Measurements from ENCODE around the gene SLC39A6.
"Not testable (repeated sequence)": the region's sequence is repeated elsewhere in the genome, so short reads cannot be mapped to it uniquely, and the experiment has no call there.

SLC39A6 gene

GRCh38 chr18:36096955-36097354, 32.2 kb downstream of the SLC39A6 start:
- no peaks in the 10 kb centered on the region for H3K36me3 Mint-ChIP-seq (ENCODE audit: low read depth)
- no peaks in the 10 kb centered on the region for H3K9me3 Mint-ChIP-seq
- H3K27ac Mint-ChIP-seq: no peak overlapping the region

GRCh38 chr18:36095936-36096519, 33.1 kb downstream of the SLC39A6 start:
- Mint-ChIP-seq H3K36me3 (ENCODE audit: low read depth) (no peaks in the 10 kb centered on the region), H3K4me1 (ENCODE audit: low read depth) (no peaks in the 10 kb centered on the region), H3K27me3 (peaks cover 8% of the 10 kb centered on the region), H3K4me3 (no peak overlapping the region), H3K27ac (no peak overlapping the region), H3K9me3 (no peaks in the 10 kb centered on the region)

More at GRCh38 chr18:36096955-36097354, 32.2 kb downstream of the SLC39A6 start:
- Mint-ChIP-seq H3K27me3 (peaks cover 8% of the 10 kb centered on the region), H3K4me3 (no peak overlapping the region), H3K4me1 (ENCODE audit: low read depth) (no peaks in the 10 kb centered on the region)

GRCh38 chr18:36094431-36094830, 34.7 kb downstream of the SLC39A6 start:
- Mint-ChIP-seq H3K27me3 (peaks cover 8% of the 10 kb centered on the region), H3K27ac (no peak overlapping the region), H3K4me1 (ENCODE audit: low read depth) (no peaks in the 10 kb centered on the region), H3K4me3 (no peak overlapping the region), H3K36me3 (ENCODE audit: low read depth) (no peaks in the 10 kb centered on the region), H3K9me3 (no peaks in the 10 kb centered on the region)

- not testable (repeated sequence) for H3K27ac Mint-ChIP-seq; H3K36me3 Mint-ChIP-seq (ENCODE audit: low read depth); H3K4me3 Mint-ChIP-seq; H3K27me3 Mint-ChIP-seq; H3K4me1 Mint-ChIP-seq (ENCODE audit: low read depth); H3K9me3 Mint-ChIP-seq
These were observed 37.0 kb downstream of the SLC39A6 start for GRCh38 chr18:36092116-36092515.

- Mint-ChIP-seq H3K9me3 (no peaks in the 10 kb centered on the region), H3K4me3 (no peak overlapping the region), H3K27me3 (no peaks in the 10 kb centered on the region), H3K36me3 (ENCODE audit: low read depth) (no peaks in the 10 kb centered on the region), H3K27ac (no peak overlapping the region), H3K4me1 (ENCODE audit: low read depth) (peaks cover 1% of the 10 kb centered on the region)
These were observed 40.1 kb downstream of the SLC39A6 start for GRCh38 chr18:36089001-36089400.

GRCh38 chr18:36088256-36088655, 40.9 kb downstream of the SLC39A6 start:
- Mint-ChIP-seq H3K36me3 (ENCODE audit: low read depth) (no peaks in the 10 kb centered on the region), H3K27ac (no peak overlapping the region), H3K4me1 (ENCODE audit: low read depth) (peaks cover 7% of the 10 kb centered on the region), H3K4me3 (no peak overlapping the region), H3K9me3 (no peaks in the 10 kb centered on the region), H3K27me3 (no peaks in the 10 kb centered on the region)

GRCh38 chr18:36086186-36086585, 43.0 kb downstream of the SLC39A6 start:
- peaks cover 5% of the 10 kb centered on the region for H3K27me3 Mint-ChIP-seq
- peaks cover 12% of the 10 kb centered on the region for H3K4me1 Mint-ChIP-seq (ENCODE audit: low read depth)
- H3K27ac Mint-ChIP-seq: no peak overlapping the region
- no peaks in the 10 kb centered on the region for H3K36me3 Mint-ChIP-seq (ENCODE audit: low read depth)
- H3K4me3 Mint-ChIP-seq: no peak overlapping the region
- no peaks in the 10 kb centered on the region for H3K9me3 Mint-ChIP-seq

- Mint-ChIP-seq H3K4me1 (ENCODE audit: low read depth) (peaks cover 12% of the 10 kb centered on the region), H3K27me3 (peaks cover 5% of the 10 kb centered on the region), H3K36me3 (ENCODE audit: low read depth) (no peaks in the 10 kb centered on the region), H3K27ac (no peak overlapping the region), H3K9me3 (no peaks in the 10 kb centered on the region), H3K4me3 (no peak overlapping the region)
These were observed 43.9 kb downstream of the SLC39A6 start for GRCh38 chr18:36085195-36085594.

- Mint-ChIP-seq H3K4me3 (no peak overlapping the region), H3K9me3 (no peaks in the 10 kb centered on the region), H3K27me3 (peaks cover 5% of the 10 kb centered on the region), H3K27ac (no peak overlapping the region), H3K4me1 (ENCODE audit: low read depth) (peaks cover 12% of the 10 kb centered on the region), H3K36me3 (ENCODE audit: low read depth) (no peaks in the 10 kb centered on the region)
These were observed 45.4 kb downstream of the SLC39A6 start for GRCh38 chr18:36083729-36084128.

- H3K4me3 Mint-ChIP-seq; H3K27me3 Mint-ChIP-seq; H3K9me3 Mint-ChIP-seq; H3K27ac Mint-ChIP-seq; H3K36me3 Mint-ChIP-seq (ENCODE audit: low read depth): not testable (repeated sequence)
- H3K4me1 Mint-ChIP-seq (ENCODE audit: low read depth): peaks cover 12% of the 10 kb centered on the region
These were observed 48.0 kb downstream of the SLC39A6 start for GRCh38 chr18:36081118-36081517.

GRCh38 chr18:36078751-36079529, 50.2 kb downstream of the SLC39A6 start:
- Mint-ChIP-seq H3K36me3 (ENCODE audit: low read depth) (no peaks in the 10 kb centered on the region), H3K27ac (no peak overlapping the region), H3K4me3 (no peak overlapping the region), H3K27me3 (peaks cover 10% of the 10 kb centered on the region), H3K4me1 (ENCODE audit: low read depth) (peaks cover 10% of the 10 kb centered on the region), H3K9me3 (no peaks in the 10 kb centered on the region)

- peaks cover 13% of the 10 kb centered on the region for H3K27me3 Mint-ChIP-seq
- not testable (repeated sequence) for H3K36me3 Mint-ChIP-seq (ENCODE audit: low read depth); H3K4me1 Mint-ChIP-seq (ENCODE audit: low read depth); H3K27ac Mint-ChIP-seq; H3K4me3 Mint-ChIP-seq; H3K9me3 Mint-ChIP-seq
These were observed 51.4 kb downstream of the SLC39A6 start for GRCh38 chr18:36077764-36078163.

- H3K9me3 Mint-ChIP-seq: no peaks in the 10 kb centered on the region
- H3K27me3 Mint-ChIP-seq: peaks cover 7% of the 10 kb centered on the region
- no peaks in the 10 kb centered on the region for H3K36me3 Mint-ChIP-seq (ENCODE audit: low read depth)
- H3K4me1 Mint-ChIP-seq (ENCODE audit: low read depth): no peaks in the 10 kb centered on the region
- no peak overlapping the region for H3K27ac Mint-ChIP-seq
- no peak overlapping the region for H3K4me3 Mint-ChIP-seq
These were observed 53.1 kb downstream of the SLC39A6 start for GRCh38 chr18:36075862-36076587.

- Mint-ChIP-seq H3K36me3 (ENCODE audit: low read depth) (no peaks in the 10 kb centered on the region), H3K4me1 (ENCODE audit: low read depth) (no peaks in the 10 kb centered on the region), H3K27me3 (peaks cover 12% of the 10 kb centered on the region), H3K9me3 (no peaks in the 10 kb centered on the region), H3K4me3 (no peak overlapping the region), H3K27ac (no peak overlapping the region)
These were observed 54.7 kb downstream of the SLC39A6 start for GRCh38 chr18:36074435-36074834.

- H3K4me1 Mint-ChIP-seq (ENCODE audit: low read depth): no peaks in the 10 kb centered on the region
- no peak overlapping the region for H3K4me3 Mint-ChIP-seq
- peaks cover 12% of the 10 kb centered on the region for H3K27me3 Mint-ChIP-seq
- H3K9me3 Mint-ChIP-seq: no peaks in the 10 kb centered on the region
- no peaks in the 10 kb centered on the region for H3K36me3 Mint-ChIP-seq (ENCODE audit: low read depth)
- no peak overlapping the region for H3K27ac Mint-ChIP-seq
These were observed 55.5 kb downstream of the SLC39A6 start for GRCh38 chr18:36073676-36074075.
